Osteoblast (primary cell): ENCODE results near the gene FARS2. TPM values are rescaled to one million over a fixed set of nuclear protein-coding genes. Genes with fewer than 3 reads are reported as not detected.

Experiments
- DNase-seq: peaks from one replicate; pipeline ENCODE4 v3.0.0; 2011; ENCODE audit warnings: low spot score, mixed read lengths; ENCODE audit not compliant: insufficient read length; ENCODE audit errors: missing footprints
- H2AFZ ChIP-seq: 2 replicates; pipeline ENCODE4 v1.6.0; 2011; ENCODE audit warnings: mild to moderate bottlenecking, low read length
- H3K27ac ChIP-seq: 2 replicates; pipeline ENCODE4 v1.5.1; 2011; ENCODE audit warnings: mild to moderate bottlenecking, low read depth, low read length, moderate library complexity
- H3K27me3 ChIP-seq: 2 replicates; pipeline ENCODE4 v1.6.0; 2012; ENCODE audit warnings: mild to moderate bottlenecking, control low read depth, inconsistent platforms, low read length, moderate library complexity; ENCODE audit not compliant: insufficient read depth
- H3K36me3 ChIP-seq: 2 replicates; pipeline ENCODE4 v1.5.1; 2011; ENCODE audit warnings: mild to moderate bottlenecking, low read length, control low read depth, moderate library complexity; ENCODE audit not compliant: insufficient read depth
- H3K4me1 ChIP-seq: 2 replicates; pipeline ENCODE4 v1.5.1; 2011; ENCODE audit warnings: mild to moderate bottlenecking, low read length, control low read depth, moderate library complexity; ENCODE audit not compliant: insufficient read depth
- H3K4me2 ChIP-seq: 2 replicates; pipeline ENCODE4 v1.6.0; 2011; ENCODE audit warnings: mild to moderate bottlenecking, low read length; ENCODE audit not compliant: insufficient read depth
- H3K4me3 ChIP-seq: fragments of 200-600 bp; sonication (generic); 3 replicates; pipeline ENCODE4 v1.5.1; 2012; ENCODE audit warnings: mild to moderate bottlenecking, low read length, inconsistent platforms; ENCODE audit not compliant: insufficient read depth
- H3K79me2 ChIP-seq: 2 replicates; pipeline ENCODE4 v1.6.0; 2012; ENCODE audit warnings: mild to moderate bottlenecking, low read length, control low read depth, inconsistent platforms; ENCODE audit not compliant: insufficient read depth
- H3K9me3 ChIP-seq: 2 replicates; pipeline ENCODE4 v1.5.1; 2011; ENCODE audit warnings: low read depth, low read length, control low read depth
- H4K20me1 ChIP-seq: 2 replicates; pipeline ENCODE4 v1.6.0; 2012; ENCODE audit warnings: mild to moderate bottlenecking, low read length, control low read depth; ENCODE audit not compliant: insufficient read depth
- total RNA-seq: library from RNA; depleted of rRNA; stranded (reverse); fragments of >200 nt; gene quantifications from 2 replicates; pipeline ENCODE4 v1.2.3, GENCODE V29; 2012
- TF ChIP-seq, protein P1 (sequence below): IDR thresholded peaks from 2 replicates; pipeline ENCODE4 v1.5.1; 2011; ENCODE audit warnings: mild to moderate bottlenecking, low read depth, low read length, moderate library complexity; ENCODE audit errors: extremely low read depth

Gene FARS2
- total RNA-seq, 1 donor: 29.7 TPM

GRCh38 chr6:5665667-5666066, 404.4 kb downstream of the FARS2 start:
- H3K4me3 ChIP-seq: no peak overlapping the region
- H3K4me2 ChIP-seq: no peak overlapping the region
- H3K4me1 ChIP-seq: peaks cover 7% of the 10 kb centered on the region
- no peaks in the 10 kb centered on the region for H3K9me3 ChIP-seq
- no peaks in the 10 kb centered on the region for H3K27me3 ChIP-seq
- TF ChIP-seq, protein P1, sequence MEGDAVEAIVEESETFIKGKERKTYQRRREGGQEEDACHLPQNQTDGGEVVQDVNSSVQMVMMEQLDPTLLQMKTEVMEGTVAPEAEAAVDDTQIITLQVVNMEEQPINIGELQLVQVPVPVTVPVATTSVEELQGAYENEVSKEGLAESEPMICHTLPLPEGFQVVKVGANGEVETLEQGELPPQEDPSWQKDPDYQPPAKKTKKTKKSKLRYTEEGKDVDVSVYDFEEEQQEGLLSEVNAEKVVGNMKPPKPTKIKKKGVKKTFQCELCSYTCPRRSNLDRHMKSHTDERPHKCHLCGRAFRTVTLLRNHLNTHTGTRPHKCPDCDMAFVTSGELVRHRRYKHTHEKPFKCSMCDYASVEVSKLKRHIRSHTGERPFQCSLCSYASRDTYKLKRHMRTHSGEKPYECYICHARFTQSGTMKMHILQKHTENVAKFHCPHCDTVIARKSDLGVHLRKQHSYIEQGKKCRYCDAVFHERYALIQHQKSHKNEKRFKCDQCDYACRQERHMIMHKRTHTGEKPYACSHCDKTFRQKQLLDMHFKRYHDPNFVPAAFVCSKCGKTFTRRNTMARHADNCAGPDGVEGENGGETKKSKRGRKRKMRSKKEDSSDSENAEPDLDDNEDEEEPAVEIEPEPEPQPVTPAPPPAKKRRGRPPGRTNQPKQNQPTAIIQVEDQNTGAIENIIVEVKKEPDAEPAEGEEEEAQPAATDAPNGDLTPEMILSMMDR: no peak
- DNase-seq: no peak
- H3K79me2 ChIP-seq: no peaks in the 10 kb centered on the region
- no peaks in the 10 kb centered on the region for H3K36me3 ChIP-seq
- peak overlapping the region; percentile 39 for H2AFZ ChIP-seq
- H3K27ac ChIP-seq: no peak overlapping the region
- H4K20me1 ChIP-seq: no peaks in the 10 kb centered on the region

GRCh38 chr6:5666695-5667094, 405.4 kb downstream of the FARS2 start:
- Histone ChIP-seq H3K79me2 (no peaks in the 10 kb centered on the region), H3K27me3 (no peaks in the 10 kb centered on the region), H3K36me3 (no peaks in the 10 kb centered on the region), H3K4me2 (no peak overlapping the region), H3K4me3 (no peak overlapping the region), H3K27ac (no peak overlapping the region), H2AFZ (no peak overlapping the region), H4K20me1 (no peaks in the 10 kb centered on the region), H3K4me1 (peaks cover 17% of the 10 kb centered on the region), H3K9me3 (no peaks in the 10 kb centered on the region)
- TF ChIP-seq, protein P1: no peak
- no peak for DNase-seq

- H3K9me3 ChIP-seq: no peaks in the 10 kb centered on the region
- no peak overlapping the region for H3K27ac ChIP-seq
- H3K4me1 ChIP-seq: peaks cover 27% of the 10 kb centered on the region
- no peaks in the 10 kb centered on the region for H3K36me3 ChIP-seq
- H3K4me2 ChIP-seq: no peak overlapping the region
- TF ChIP-seq, protein P1: no peak
- no peak overlapping the region for H2AFZ ChIP-seq
- no peak for DNase-seq
- no peaks in the 10 kb centered on the region for H3K27me3 ChIP-seq
- H3K4me3 ChIP-seq: no peak overlapping the region
- no peaks in the 10 kb centered on the region for H3K79me2 ChIP-seq
- no peaks in the 10 kb centered on the region for H4K20me1 ChIP-seq
Observed at GRCh38 chr6:5667737-5668136, 406.4 kb downstream of the FARS2 start.

- H3K4me3 ChIP-seq: no peak overlapping the region
- peak overlapping the region; percentile 84 for H3K27ac ChIP-seq
- TF ChIP-seq, protein P1: no peak
- peak overlapping the region; percentile 7 for H3K4me2 ChIP-seq
- peak; percentile 14 for DNase-seq
- no peaks in the 10 kb centered on the region for H3K27me3 ChIP-seq
- H4K20me1 ChIP-seq: no peaks in the 10 kb centered on the region
- no peaks in the 10 kb centered on the region for H3K9me3 ChIP-seq
- peaks cover 40% of the 10 kb centered on the region for H3K4me1 ChIP-seq
- H3K79me2 ChIP-seq: no peaks in the 10 kb centered on the region
- H2AFZ ChIP-seq: no peak overlapping the region
- H3K36me3 ChIP-seq: no peaks in the 10 kb centered on the region
Observed at GRCh38 chr6:5670381-5670780, 409.1 kb downstream of the FARS2 start.
